ENCODE measurements around the gene TCHHL1. TPM values are rescaled to one million over a fixed set of nuclear protein-coding genes. Genes with fewer than 3 reads are reported as not detected.

TCHHL1 gene
- total and polyA plus RNA-seq, 4 experiments from 2014 or later: not detected

GRCh38 chr1:152067150-152067549 lies 21.7 kb downstream of the TCHHL1 start:
- Histone ChIP-seq H3K9me3 (ENCODE audit: control insufficient read depth in 1 of 2, low read length in 2 of 2) (no peaks in the 10 kb centered on the region), H3K4me3 (ENCODE audit: low read length in 2 of 2) (no peak overlapping the region), H3K27me3 (ENCODE audit: insufficient read depth, low read length) (peaks cover 7% of the 10 kb centered on the region), H3K4me1 (ENCODE audit: insufficient read depth, low read length) (no peaks in the 10 kb centered on the region), H3K36me3 (ENCODE audit: insufficient read depth, low read length) (no peaks in the 10 kb centered on the region), H3K27ac (ENCODE audit: low read depth, low read length) (no peak overlapping the region)
- Mint-ChIP-seq H3K36me3 (no peaks in the 10 kb centered on the region), H3K27ac (no peak overlapping the region), H3K4me1 (no peaks in the 10 kb centered on the region), H3K9me3 (peaks cover 0 to 1% (median 0%) of the 10 kb centered on the region in 8 donors), H3K27me3 (peaks cover 22 to 25% of the 10 kb centered on the region in 2 donors), H3K4me3 (no peak overlapping the region)
- intact Hi-C loops (cut with micrococcal nuclease): no loop called here
- POLR2A ChIA-PET (ENCODE audit: partially characterized antibody): no interaction called here
- CTCF ChIA-PET (ENCODE audit: partially characterized antibody): interaction anchor here (2.1 kb wide), 1 partner anchor 119 kb away, joined by 5 read pairs; no protein-coding TSS in a partner anchor
- no peak for DNase-seq

GRCh38 chr1:152061952-152062351 lies 26.9 kb downstream of the TCHHL1 start:
- POLR2A ChIA-PET (ENCODE audit: partially characterized antibody): no interaction called here
- no peaks in the 10 kb centered on the region for H3K9me3 ChIP-seq (ENCODE audit: control insufficient read depth in 1 of 2, low read length in 2 of 2)
- peaks cover 0 to 1% (median 0%) of the 10 kb centered on the region in 8 donors for H3K9me3 Mint-ChIP-seq
- H3K4me3 ChIP-seq (ENCODE audit: low read length in 2 of 2): no peak overlapping the region
- H3K27ac ChIP-seq (ENCODE audit: low read depth, low read length): no peak overlapping the region
- H3K4me1 Mint-ChIP-seq: no peaks in the 10 kb centered on the region
- no peak overlapping the region for H3K4me3 Mint-ChIP-seq
- H3K27me3 ChIP-seq (ENCODE audit: insufficient read depth, low read length): peaks cover 5% of the 10 kb centered on the region
- no peak for DNase-seq
- H3K27ac Mint-ChIP-seq: no peak overlapping the region
- no peaks in the 10 kb centered on the region for H3K4me1 ChIP-seq (ENCODE audit: insufficient read depth, low read length)
- intact Hi-C loops (cut with micrococcal nuclease): no loop called here
- H3K27me3 Mint-ChIP-seq: peaks cover 13 to 23% of the 10 kb centered on the region in 2 donors
- CTCF ChIA-PET (ENCODE audit: partially characterized antibody): interaction anchor here (1.0 to 1.8 kb wide), 2 partner anchors 9 to 123 kb away, joined by 3 to 7 read pairs; no protein-coding TSS in a partner anchor
- no peaks in the 10 kb centered on the region for H3K36me3 ChIP-seq (ENCODE audit: insufficient read depth, low read length)
- no peaks in the 10 kb centered on the region for H3K36me3 Mint-ChIP-seq

- H3K9me3 Mint-ChIP-seq: no peaks in the 10 kb centered on the region
- CTCF ChIA-PET (ENCODE audit: partially characterized antibody): interaction anchor here (0.6 to 14.8 kb wide), 28 partner anchors 8 to 414 kb away, joined by 3 to 354 read pairs (median 5); partner anchors contain the start of gene S100A11
- peaks cover 4 to 17% (median 6%) of the 10 kb centered on the region in 4 donors for H3K4me1 Mint-ChIP-seq
- Histone ChIP-seq H3K36me3 (ENCODE audit: insufficient read depth, low read length) (no peaks in the 10 kb centered on the region), H3K4me3 (ENCODE audit: low read length in 2 of 2) (no peak overlapping the region), H3K4me1 (ENCODE audit: insufficient read depth, low read length) (peaks cover 6% of the 10 kb centered on the region), H3K27ac (ENCODE audit: low read depth, low read length) (no peak overlapping the region), H3K27me3 (ENCODE audit: insufficient read depth, low read length) (no peaks in the 10 kb centered on the region), H3K9me3 (ENCODE audit: control insufficient read depth in 1 of 2, low read length in 2 of 2) (no peaks in the 10 kb centered on the region)
- H3K27ac Mint-ChIP-seq: no peak overlapping the region
- no peak overlapping the region for H3K4me3 Mint-ChIP-seq
- DNase-seq: no peak
- H3K36me3 Mint-ChIP-seq: no peaks in the 10 kb centered on the region
- H3K27me3 Mint-ChIP-seq: peaks cover 8 to 11% of the 10 kb centered on the region in 2 donors
- POLR2A ChIA-PET (ENCODE audit: partially characterized antibody): interaction anchor here (0.9 to 1.6 kb wide), 4 partner anchors 17 to 405 kb away, joined by 3 to 7 read pairs (median 4); partner anchors contain the start of gene S100A11
- intact Hi-C loops (cut with micrococcal nuclease): loop anchor here (5.0 to 10.0 kb wide), 2 partner anchors 61 to 294 kb away; partner anchors contain the start of gene TCHH
Observed at GRCh38 chr1:152053375-152053774, 35.5 kb downstream of the TCHHL1 start.

GRCh38 chr1:152052606-152053005 lies 36.3 kb downstream of the TCHHL1 start:
- Histone ChIP-seq H3K27ac (ENCODE audit: low read depth, low read length) (no peak overlapping the region), H3K27me3 (ENCODE audit: insufficient read depth, low read length) (no peaks in the 10 kb centered on the region), H3K9me3 (ENCODE audit: control insufficient read depth in 1 of 2, low read length in 2 of 2) (no peaks in the 10 kb centered on the region), H3K4me3 (ENCODE audit: low read length in 2 of 2) (no peak overlapping the region), H3K36me3 (ENCODE audit: insufficient read depth, low read length) (no peaks in the 10 kb centered on the region), H3K4me1 (ENCODE audit: insufficient read depth, low read length) (peaks cover 13% of the 10 kb centered on the region)
- DNase-seq: peak; percentile 71 to 78 (median 75)
- no peaks in the 10 kb centered on the region for H3K36me3 Mint-ChIP-seq
- H3K4me1 Mint-ChIP-seq: peaks cover 12 to 24% (median 14%) of the 10 kb centered on the region in 4 donors
- H3K27me3 Mint-ChIP-seq: peaks cover 5 to 6% of the 10 kb centered on the region in 2 donors
- peak overlapping the region in 1 of 7 donors; percentile 44 for H3K27ac Mint-ChIP-seq
- ChIA-PET CTCF (ENCODE audit: partially characterized antibody) (interaction anchor here (0.7 to 14.8 kb wide), 26 partner anchors 9 to 406 kb away, joined by 3 to 354 read pairs (median 6); partner anchors contain the start of gene S100A11), POLR2A (ENCODE audit: partially characterized antibody) (interaction anchor here (0.9 to 1.6 kb wide), 3 partner anchors 16 to 132 kb away, joined by 3 to 7 read pairs (median 5); partner anchors contain the start of gene S100A11)
- no peaks in the 10 kb centered on the region for H3K9me3 Mint-ChIP-seq
- intact Hi-C loops (cut with micrococcal nuclease): loop anchor here (1.0 to 10.0 kb wide), 5 partner anchors 62 to 406 kb away; partner anchors contain the start of gene TCHH
- H3K4me3 Mint-ChIP-seq: no peak overlapping the region

- peaks cover 16 to 31% (median 22%) of the 10 kb centered on the region in 4 donors for H3K4me1 Mint-ChIP-seq
- Histone ChIP-seq H3K9me3 (ENCODE audit: control insufficient read depth in 1 of 2, low read length in 2 of 2) (no peaks in the 10 kb centered on the region), H3K36me3 (ENCODE audit: insufficient read depth, low read length) (no peaks in the 10 kb centered on the region), H3K27me3 (ENCODE audit: insufficient read depth, low read length) (no peaks in the 10 kb centered on the region), H3K4me1 (ENCODE audit: insufficient read depth, low read length) (peaks cover 29% of the 10 kb centered on the region), H3K27ac (ENCODE audit: low read depth, low read length) (no peak overlapping the region), H3K4me3 (ENCODE audit: low read length in 2 of 2) (no peak overlapping the region)
- ChIA-PET CTCF (ENCODE audit: partially characterized antibody) (interaction anchor here (3.1 to 14.8 kb wide), 4 partner anchors 16 to 408 kb away, joined by 25 to 354 read pairs (median 119); partner anchors contain the start of gene S100A11), POLR2A (ENCODE audit: partially characterized antibody) (no interaction called here)
- peak overlapping the region in 1 of 8 donors; percentile 37 for H3K4me3 Mint-ChIP-seq
- peaks cover 4 to 5% of the 10 kb centered on the region in 2 donors for H3K27me3 Mint-ChIP-seq
- H3K27ac Mint-ChIP-seq: peak overlapping the region in 6 of 7 donors; percentile 15 to 84 (median 60)
- no peak for DNase-seq
- H3K9me3 Mint-ChIP-seq: no peaks in the 10 kb centered on the region
- intact Hi-C loops (cut with micrococcal nuclease): loop anchor here (5.0 to 10.0 kb wide), 2 partner anchors 64 to 296 kb away; partner anchors contain the start of gene TCHH
- no peaks in the 10 kb centered on the region for H3K36me3 Mint-ChIP-seq
Observed at GRCh38 chr1:152050886-152051675, 37.8 kb downstream of the TCHHL1 start.

GRCh38 chr1:152049291-152050083 lies 39.4 kb downstream of the TCHHL1 start:
- H3K27ac ChIP-seq (ENCODE audit: low read depth, low read length): no peak overlapping the region
- DNase-seq: no peak
- CTCF ChIA-PET (ENCODE audit: partially characterized antibody): interaction anchor here (0.7 to 14.8 kb wide), 6 partner anchors 11 to 409 kb away, joined by 3 to 354 read pairs (median 58); partner anchors contain the start of gene S100A11
- H3K36me3 ChIP-seq (ENCODE audit: insufficient read depth, low read length): no peaks in the 10 kb centered on the region
- Mint-ChIP-seq H3K27me3 (peaks cover 2 to 4% of the 10 kb centered on the region in 2 donors), H3K4me3 (no peak overlapping the region), H3K9me3 (no peaks in the 10 kb centered on the region), H3K27ac (peak overlapping the region in 6 of 7 donors; percentile 19 to 87 (median 34)), H3K36me3 (no peaks in the 10 kb centered on the region), H3K4me1 (peaks cover 19 to 39% (median 29%) of the 10 kb centered on the region in 4 donors)
- POLR2A ChIA-PET (ENCODE audit: partially characterized antibody): interaction anchor here (0.6 to 7.4 kb wide), 4 partner anchors 10 to 1486 kb away, joined by 4 to 207 read pairs (median 8); partner anchors contain the start of gene S100A11
- H3K4me1 ChIP-seq (ENCODE audit: insufficient read depth, low read length): peaks cover 31% of the 10 kb centered on the region
- intact Hi-C loops (cut with micrococcal nuclease): loop anchor here (5.0 to 10.0 kb wide), 2 partner anchors 65 to 298 kb away; partner anchors contain the start of gene TCHH
- H3K27me3 ChIP-seq (ENCODE audit: insufficient read depth, low read length): no peaks in the 10 kb centered on the region
- H3K9me3 ChIP-seq (ENCODE audit: control insufficient read depth in 1 of 2, low read length in 2 of 2): no peaks in the 10 kb centered on the region
- no peak overlapping the region for H3K4me3 ChIP-seq (ENCODE audit: low read length in 2 of 2)

Data from CD4-positive, alpha-beta memory T cell (primary cell).